ENCODE results near the gene SLC44A1.
A peak's percentile ranks its signal among the peaks of the same experiment; 100 is the strongest.

Gene SLC44A1

GRCh38 chr9:105473221-105473620, 228.8 kb downstream of the SLC44A1 start:
- no peak for DNase-seq (ENCODE audit: low spot score)

GRCh38 chr9:105475302-105475701, 230.9 kb downstream of the SLC44A1 start:
- peak; percentile 47 for DNase-seq (ENCODE audit: low spot score)

- DNase-seq (ENCODE audit: low spot score): no peak
These were observed 235.4 kb downstream of the SLC44A1 start for GRCh38 chr9:105479846-105480245.

GRCh38 chr9:105483618-105484017, 239.2 kb downstream of the SLC44A1 start:
- no peak for DNase-seq (ENCODE audit: low spot score)

GRCh38 chr9:105484226-105484625, 239.8 kb downstream of the SLC44A1 start:
- DNase-seq (ENCODE audit: low spot score): no peak

GRCh38 chr9:105485131-105485530, 240.7 kb downstream of the SLC44A1 start:
- DNase-seq (ENCODE audit: low spot score): no peak

Measured in Ammon's horn (tissue), 1 donor.